ENCODE measurements around the gene C3orf62.
"Not testable (repeated sequence)": the region's sequence is repeated elsewhere in the genome, so short reads cannot be mapped to it uniquely, and the experiment has no call there.

The C3orf62 gene

DNA sequence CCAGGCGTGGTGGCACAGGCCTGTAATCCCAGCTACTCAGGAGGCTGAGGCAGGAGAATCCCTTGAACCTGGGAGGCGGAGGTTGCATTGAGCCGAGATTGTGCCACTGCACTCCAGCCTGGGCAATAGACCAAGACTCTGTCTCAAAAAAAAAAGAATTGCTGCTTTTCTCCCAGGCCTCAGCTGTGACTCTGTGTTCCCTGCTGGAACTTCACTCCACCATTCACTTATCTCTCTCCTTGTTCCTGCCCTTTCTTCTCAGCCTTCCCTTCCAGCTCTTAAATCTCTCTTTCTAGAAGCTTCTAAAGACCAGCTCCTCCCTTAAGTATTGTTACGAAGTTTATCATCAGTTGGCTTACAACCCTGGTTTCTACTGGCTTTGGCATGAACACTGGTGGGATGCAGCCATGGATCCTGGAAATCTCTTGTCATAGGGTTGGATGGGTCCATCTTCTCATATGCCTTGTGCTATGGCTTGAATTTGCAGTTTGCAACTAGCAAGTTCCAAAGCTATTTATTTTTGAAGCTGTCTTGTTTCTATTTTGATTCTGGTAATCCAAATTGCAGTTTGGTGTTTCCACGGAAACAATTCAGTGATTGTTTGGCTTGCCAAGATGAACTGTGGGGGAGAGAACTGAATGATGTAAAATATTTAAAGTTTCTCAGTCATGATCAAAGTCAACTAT lies 10.5 kb downstream of the C3orf62 start:
- DNase-seq = no peak

GRCh38 chr3:49265661-49266386 lies 11.2 kb downstream of the C3orf62 start:
- DNase-seq = no peak

DNA sequence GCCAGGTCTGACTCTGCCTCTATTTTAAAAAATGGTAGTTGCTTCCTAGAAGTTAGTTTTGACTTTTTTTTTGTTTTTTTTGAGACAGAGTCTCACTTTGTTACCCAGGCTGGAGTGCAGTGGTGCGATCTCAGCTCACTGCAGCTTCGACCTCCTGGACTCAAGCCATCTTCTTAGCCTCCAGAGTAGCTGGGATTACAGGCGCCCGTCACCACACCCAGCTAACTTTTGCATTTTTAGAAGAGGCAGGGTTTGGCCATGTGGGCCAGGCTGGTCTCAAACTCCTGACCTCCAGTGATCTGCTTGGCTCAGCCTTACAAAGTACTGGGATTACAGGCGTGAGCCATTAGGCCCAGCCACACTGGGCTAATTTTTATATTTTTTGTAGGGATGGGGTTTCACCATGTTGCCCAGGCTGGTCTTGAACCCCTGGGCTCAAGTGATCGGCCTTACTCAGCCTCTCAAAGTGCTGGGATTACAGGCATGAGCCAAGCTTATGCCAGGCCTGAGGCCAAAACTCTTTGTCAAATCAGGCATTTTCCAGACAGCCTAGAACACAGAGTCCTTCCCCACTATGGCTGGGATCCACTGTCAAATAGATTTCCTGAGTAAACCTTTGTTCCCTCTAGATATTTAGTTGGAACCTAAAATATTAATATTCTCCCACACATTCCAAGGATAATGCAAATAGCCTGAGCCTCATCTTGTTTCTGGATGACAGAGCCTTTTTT lies 13.7 kb downstream of the C3orf62 start:
- no peak for DNase-seq

GRCh38 chr3:49260806-49261324 lies 16.2 kb downstream of the C3orf62 start:
- DNase-seq = no peak

DNA sequence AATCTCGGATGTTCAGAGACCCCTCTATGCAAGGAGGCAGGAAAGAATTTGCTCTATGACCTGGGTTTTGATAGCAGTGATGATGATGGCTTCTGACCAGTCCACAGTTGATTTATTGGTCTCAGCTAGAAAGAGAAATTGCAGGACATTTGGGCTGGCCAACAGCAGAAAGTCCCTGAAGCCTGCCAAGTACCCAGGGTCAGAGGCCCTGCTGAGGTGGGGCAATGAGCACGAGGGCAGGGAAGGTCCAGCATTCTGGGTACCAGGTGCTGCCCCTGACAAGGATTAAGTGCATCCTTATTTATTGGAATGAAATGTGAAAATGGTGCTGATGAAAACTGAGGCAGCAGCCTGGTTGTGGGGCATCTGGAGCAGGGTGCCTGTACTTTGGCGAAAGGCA lies 19.8 kb downstream of the C3orf62 start:
- DNase-seq = no peak

GRCh38 chr3:49255718-49256511 lies 21.1 kb downstream of the C3orf62 start:
- no peak for DNase-seq

DNA sequence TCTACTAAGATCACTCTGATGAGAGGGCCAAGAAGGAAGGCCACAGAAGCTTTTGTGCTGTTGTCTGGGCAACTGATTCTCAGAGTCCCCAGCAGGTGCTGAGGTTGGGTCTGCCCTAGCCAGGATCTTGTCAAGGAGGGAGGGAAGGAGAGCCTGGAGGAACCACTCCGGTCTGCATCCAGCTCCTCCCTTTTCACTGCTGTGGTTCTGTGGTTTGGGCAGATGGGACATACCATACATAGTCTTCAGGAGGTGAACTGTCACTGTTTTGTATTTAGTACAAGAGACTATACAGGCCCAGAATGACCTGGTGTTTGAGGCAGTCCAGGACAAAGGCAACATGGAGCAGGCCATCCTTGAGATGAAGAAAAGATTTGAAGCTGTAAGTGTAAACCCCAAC lies 21.9 kb downstream of the C3orf62 start:
- no peak for DNase-seq

- no peak for DNase-seq
Observed at GRCh38 chr3:49253512-49253911, 23.5 kb downstream of the C3orf62 start.

DNA sequence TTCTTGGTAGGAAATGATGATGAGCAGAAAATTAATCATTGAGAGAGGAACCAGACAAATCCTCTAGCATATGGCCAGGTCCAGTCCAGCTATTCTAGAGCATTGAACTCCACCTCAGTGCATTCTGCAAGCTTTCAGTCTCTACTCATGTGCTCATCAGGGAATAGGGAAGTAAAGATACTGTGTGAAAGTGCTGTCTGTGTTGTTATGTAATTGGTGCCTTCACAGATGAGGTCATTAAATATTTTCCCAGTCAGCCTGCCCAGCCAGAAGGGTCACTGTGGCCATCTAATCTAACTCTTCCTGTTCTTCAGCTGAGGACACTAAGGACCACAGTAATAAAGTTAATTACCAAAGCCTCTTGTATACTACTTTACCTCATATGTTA lies 28.2 kb downstream of the C3orf62 start:
- no peak for DNase-seq

GRCh38 chr3:49244581-49245205 lies 32.3 kb downstream of the C3orf62 start:
- DNase-seq = no peak

GRCh38 chr3:49240091-49240490 lies 36.9 kb downstream of the C3orf62 start:
- not testable (repeated sequence) for DNase-seq

DNA sequence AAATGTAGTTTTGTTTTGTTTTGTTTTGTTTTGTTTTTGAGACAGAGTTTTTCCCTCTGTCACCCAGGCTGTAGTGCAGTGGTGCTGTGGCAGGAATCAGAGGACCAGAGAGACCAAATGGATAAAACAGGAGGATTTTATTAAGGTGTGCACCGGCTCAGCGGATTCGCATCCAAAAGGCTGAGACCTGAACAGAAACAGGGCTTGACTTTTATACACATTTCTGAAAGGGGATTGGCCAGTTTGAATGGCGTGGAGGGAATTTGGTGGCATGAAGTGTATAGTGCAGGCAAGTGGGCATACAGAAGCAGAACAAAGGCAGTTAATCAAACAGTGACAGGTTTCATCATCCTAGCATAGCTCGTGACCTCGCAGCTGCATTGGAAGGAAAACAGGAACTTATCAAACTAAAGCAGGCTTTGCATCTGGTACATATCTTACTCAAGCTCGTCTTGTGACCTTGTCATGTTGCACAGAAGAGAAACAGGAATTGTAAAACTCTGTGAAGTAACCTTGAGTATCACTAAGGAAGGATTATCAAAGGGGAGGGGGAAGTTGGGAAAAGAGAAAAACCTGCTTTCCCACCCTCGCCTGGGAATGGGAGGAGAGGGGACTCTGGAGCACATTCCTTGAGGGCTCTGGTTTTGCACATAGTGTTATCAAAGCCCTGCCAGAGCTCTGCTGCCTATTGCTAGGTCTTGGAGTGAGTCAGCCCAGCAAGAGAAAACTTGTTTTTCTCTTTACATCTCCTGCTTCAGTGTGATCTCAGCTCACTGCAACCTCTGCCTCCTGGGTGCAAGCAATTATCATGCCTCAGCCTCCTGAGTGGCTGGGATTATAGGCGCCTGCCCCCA lies 38.5 kb downstream of the C3orf62 start:
- DNase-seq = no peak

GRCh38 chr3:49237344-49237743 lies 39.7 kb downstream of the C3orf62 start:
- no peak for DNase-seq

DNA sequence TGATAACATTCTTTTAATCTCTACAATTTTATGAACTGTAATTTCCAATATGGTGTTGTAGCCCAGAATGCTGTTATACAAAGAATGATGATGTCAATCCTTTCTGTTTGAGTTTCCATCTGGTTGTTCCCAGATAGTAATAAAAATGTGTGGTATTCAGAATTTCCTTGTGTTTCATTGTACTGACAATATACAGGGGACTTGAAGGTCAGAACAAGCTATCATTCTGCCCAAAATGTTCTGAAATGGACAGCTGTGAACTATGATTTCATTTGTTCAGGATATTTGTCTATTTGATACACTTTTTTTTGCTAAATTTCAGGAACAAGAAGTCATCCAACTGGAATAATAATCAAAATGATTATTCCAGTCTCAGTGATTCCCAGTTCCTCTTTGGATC lies 40.8 kb downstream of the C3orf62 start:
- DNase-seq = no peak

- DNase-seq = not testable (repeated sequence)
Observed at GRCh38 chr3:49228817-49229216, 48.2 kb downstream of the C3orf62 start.

GRCh38 chr3:49222002-49222401 lies 55.0 kb downstream of the C3orf62 start:
- no peak for DNase-seq

DNA sequence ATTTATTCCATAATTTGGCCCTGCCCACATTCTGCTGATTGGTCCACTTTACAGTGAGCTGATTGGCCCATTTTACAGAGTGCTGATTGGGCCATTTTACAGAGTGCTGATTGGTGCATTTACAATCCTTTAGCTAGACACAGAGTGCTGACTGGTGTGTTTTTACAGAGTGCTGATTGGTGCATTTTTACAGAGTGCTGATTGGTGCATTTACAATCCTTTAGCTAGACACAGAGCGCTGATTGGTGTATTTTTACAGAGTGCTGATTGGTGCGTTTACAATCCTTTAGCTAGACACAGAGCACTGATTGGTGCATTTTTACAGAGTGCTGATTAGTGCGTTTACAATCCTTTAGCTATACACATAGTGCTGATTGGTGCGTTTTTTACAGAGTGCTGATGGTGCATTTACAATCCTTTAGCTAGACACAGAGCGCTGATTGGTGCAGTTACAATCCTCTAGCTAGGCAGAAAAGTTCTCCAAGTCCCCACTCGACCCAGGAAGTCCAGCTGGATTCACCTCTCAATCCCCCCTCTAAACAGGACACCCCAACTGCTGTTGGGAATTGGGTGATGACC lies 56.0 kb downstream of the C3orf62 start:
- DNase-seq = not testable (repeated sequence)

DNA sequence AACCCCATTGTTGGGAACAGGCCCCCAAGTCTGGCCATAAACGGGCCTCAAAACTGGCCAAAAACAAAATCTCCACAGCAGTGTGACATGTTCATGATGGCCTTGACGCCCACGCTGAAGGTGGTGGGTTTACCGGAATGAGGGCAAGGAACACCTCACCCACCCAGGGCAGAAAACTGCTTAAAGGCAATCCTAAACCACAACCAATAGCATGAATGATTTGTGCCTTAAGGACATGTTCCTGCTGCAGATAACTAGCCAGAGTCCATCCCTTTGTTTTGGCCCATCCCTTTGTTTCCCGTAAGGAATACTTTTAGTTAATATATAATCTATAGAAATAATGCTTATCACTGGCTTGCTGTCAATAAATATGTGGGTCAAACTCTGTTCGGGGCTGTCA lies 57.9 kb downstream of the C3orf62 start:
- DNase-seq = no peak

Measured in retina (tissue), 1 donor.